Karpas-422 (cell line): ENCODE results near the gene NONO. TPM values are rescaled to one million over a fixed set of nuclear protein-coding genes. Genes with fewer than 3 reads are reported as not detected.
"Not testable (repeated sequence)": the region's sequence is repeated elsewhere in the genome, so short reads cannot be mapped to it uniquely, and the experiment has no call there.

Source experiments
- DNase-seq: peaks from one replicate; pipeline ENCODE4 v3.0.0-alpha.2; 2015
- H2AFZ ChIP-seq: fragments of 200-600 bp; sonication (generic); 2 replicates; pipeline ENCODE4 v1.6.1; 2014; ENCODE audit warnings: antibody characterized with exemption, low read length, mixed read lengths
- H3K27ac ChIP-seq: fragments of 200-600 bp; sonication (generic); 2 replicates; pipeline ENCODE4 v1.5.1; 2014; ENCODE audit warnings: mild to moderate bottlenecking, low read length, moderate library complexity
- H3K27me3 ChIP-seq: fragments of 200-600 bp; sonication (generic); 2 replicates; pipeline ENCODE4 v1.6.1; 2014; ENCODE audit warnings: low read length, mixed read lengths
- H3K36me3 ChIP-seq: fragments of 200-600 bp; sonication (generic); 2 replicates; pipeline ENCODE4 v1.6.1; 2014; ENCODE audit warnings: low read length, mixed read lengths; ENCODE audit not compliant: insufficient read depth
- H3K4me1 ChIP-seq: fragments of 200-600 bp; sonication (generic); 2 replicates; pipeline ENCODE4 v1.6.1; 2014; ENCODE audit warnings: mild to moderate bottlenecking, low read length, mixed read lengths
- H3K4me2 ChIP-seq: fragments of 200-600 bp; sonication (generic); 2 replicates; pipeline ENCODE4 v1.6.1; 2014; ENCODE audit warnings: low read length, low read depth, mild to moderate bottlenecking; ENCODE audit not compliant: poor library complexity, severe bottlenecking
- H3K4me3 ChIP-seq: fragments of 200-600 bp; sonication (generic); 2 replicates; pipeline ENCODE4 v1.5.1; 2014; ENCODE audit warnings: mild to moderate bottlenecking, antibody characterized with exemption, low read length, mixed read lengths
- H3K79me2 ChIP-seq: fragments of 200-600 bp; sonication (generic); 2 replicates; pipeline ENCODE4 v1.6.1; 2014; ENCODE audit warnings: mild to moderate bottlenecking, low read length, mixed read lengths
- H3K9ac ChIP-seq: fragments of 200-600 bp; sonication (generic); 2 replicates; pipeline ENCODE4 v1.6.0; 2014; ENCODE audit warnings: low read length
- H3K9me2 ChIP-seq: fragments of 200-600 bp; sonication (generic), shearing (Covaris generic); replicated peaks from 2 replicates; pipeline ENCODE4 v1.6.0; 2014; ENCODE audit warnings: mild to moderate bottlenecking, low read length, moderate library complexity; ENCODE audit not compliant: insufficient read depth
- H3K9me3 ChIP-seq: fragments of 300-700, 200-600 bp; sonication (generic); 2 replicates; pipeline ENCODE4 v1.6.1; 2014; ENCODE audit warnings: low read length, mixed read lengths
- H4K20me1 ChIP-seq: fragments of 200-600 bp; sonication (generic); 2 replicates; pipeline ENCODE4 v1.6.1; 2014; ENCODE audit warnings: mild to moderate bottlenecking, antibody characterized with exemption, low read length, low read depth; ENCODE audit not compliant: insufficient read depth
- total RNA-seq: library from RNA; depleted of rRNA; stranded (reverse); fragments of >200 nt; shearing (Covaris generic); gene quantifications from 2 replicates; pipeline ENCODE4 v1.2.3, GENCODE V29; 2014; ENCODE audit warnings: low replicate concordance; rRNA removed

NONO gene
- total RNA-seq, 1 experiment from 2014 or later = 335 TPM

GRCh38 chrX:71320126-71320525 lies 36.7 kb downstream of the NONO start:
- H4K20me1 ChIP-seq = no peaks in the 10 kb centered on the region
- H3K4me2 ChIP-seq = no peak overlapping the region
- H3K9me2 ChIP-seq = no peaks in the 10 kb centered on the region
- no peak overlapping the region for H3K27ac ChIP-seq
- DNase-seq = no peak
- H3K9me3 ChIP-seq = no peaks in the 10 kb centered on the region
- no peaks in the 10 kb centered on the region; the same call in 1 of the 2 replicates for H3K4me1 ChIP-seq
- H2AFZ ChIP-seq = no peak overlapping the region
- 0 out of 2 replicates have a peak, but pooled peaks cover 5% of the 10 kb centered on the region for H3K36me3 ChIP-seq
- H3K79me2 ChIP-seq = no peaks in the 10 kb centered on the region
- no peak overlapping the region for H3K9ac ChIP-seq
- no peaks in the 10 kb centered on the region for H3K27me3 ChIP-seq
- H3K4me3 ChIP-seq = no peak overlapping the region

GRCh38 chrX:71321731-71322130 lies 38.3 kb downstream of the NONO start:
- Histone ChIP-seq H3K9me3 (no peaks in the 10 kb centered on the region), H3K27ac (no peak overlapping the region), H3K4me1 (no peaks in the 10 kb centered on the region; the same call in 1 of the 2 replicates), H3K9ac (no peak overlapping the region), H3K9me2 (no peaks in the 10 kb centered on the region), H4K20me1 (no peaks in the 10 kb centered on the region), H2AFZ (no peak overlapping the region), H3K4me2 (no peak overlapping the region), H3K79me2 (no peaks in the 10 kb centered on the region), H3K4me3 (no peak overlapping the region), H3K27me3 (no peaks in the 10 kb centered on the region), H3K36me3 (no peaks in the 10 kb centered on the region)
- DNase-seq = no peak

GRCh38 chrX:71324452-71324851 lies 41.0 kb downstream of the NONO start:
- H3K9me3 ChIP-seq = not testable (repeated sequence)

GRCh38 chrX:71326394-71326793 lies 43.0 kb downstream of the NONO start:
- Histone ChIP-seq H3K9ac (no peak overlapping the region), H4K20me1 (no peaks in the 10 kb centered on the region), H3K36me3 (no peaks in the 10 kb centered on the region), H3K27ac (no peak overlapping the region), H3K4me2 (no peak overlapping the region), H2AFZ (no peak overlapping the region), H3K9me3 (no peaks in the 10 kb centered on the region), H3K9me2 (no peaks in the 10 kb centered on the region), H3K27me3 (no peaks in the 10 kb centered on the region), H3K4me3 (no peak overlapping the region), H3K4me1 (no peaks in the 10 kb centered on the region), H3K79me2 (no peaks in the 10 kb centered on the region)
- DNase-seq = no peak

More at GRCh38 chrX:71324452-71324851, 41.0 kb downstream of the NONO start:
- H3K27me3 ChIP-seq, H4K20me1 ChIP-seq, H3K27ac ChIP-seq, H3K9me2 ChIP-seq, DNase-seq, H3K36me3 ChIP-seq, H3K4me3 ChIP-seq, H3K9ac ChIP-seq, H3K79me2 ChIP-seq, H2AFZ ChIP-seq, H3K4me2 ChIP-seq, H3K4me1 ChIP-seq: not testable (repeated sequence)

GRCh38 chrX:71349151-71349665 lies 65.8 kb downstream of the NONO start:
- not testable (repeated sequence) for H3K9me3 ChIP-seq, H4K20me1 ChIP-seq, H3K9me2 ChIP-seq, H3K36me3 ChIP-seq, H3K9ac ChIP-seq, H3K79me2 ChIP-seq, DNase-seq, H3K4me3 ChIP-seq, H3K27me3 ChIP-seq, H3K27ac ChIP-seq, H3K4me2 ChIP-seq, H3K4me1 ChIP-seq, H2AFZ ChIP-seq

GRCh38 chrX:71349867-71350266 lies 66.4 kb downstream of the NONO start:
- H3K4me3 ChIP-seq, H3K9ac ChIP-seq, H3K27ac ChIP-seq, H3K9me2 ChIP-seq, H3K4me2 ChIP-seq, H3K27me3 ChIP-seq, H3K9me3 ChIP-seq, H3K79me2 ChIP-seq, DNase-seq, H4K20me1 ChIP-seq, H3K36me3 ChIP-seq, H3K4me1 ChIP-seq, H2AFZ ChIP-seq: not testable (repeated sequence)

Other genes with a start within 250 kb of the NONO start
- gene SNX12, start 215.3 kb upstream of the NONO start, total RNA-seq = 18.9 and 38.3 TPM in 2 replicates
- 4.5 and 9.5 TPM in 2 replicates for gene FOXO4, start 187.8 kb upstream of the NONO start, total RNA-seq
- gene CXorf65, start 176.9 kb upstream of the NONO start, total RNA-seq = 0.36 TPM in 1 of 2 replicates, not detected in the other
- gene IL2RG, start 172.1 kb upstream of the NONO start, total RNA-seq = 4.3 and 9.1 TPM in 2 replicates
- gene MED12, start 165.0 kb upstream of the NONO start, total RNA-seq = 32.7 and 35.2 TPM in 2 replicates
- gene NLGN3, start 138.8 kb upstream of the NONO start, total RNA-seq = 0.86 and 1.9 TPM in 2 replicates
- gene GJB1, start 60.4 kb upstream of the NONO start, total RNA-seq = not detected in 2 replicates
- gene ZMYM3, start 29.5 kb upstream of the NONO start, total RNA-seq = 28.3 and 29.1 TPM in 2 replicates
- 2.7 and 3.8 TPM in 2 replicates for gene ITGB1BP2, start 18.1 kb downstream of the NONO start, total RNA-seq
- 60.8 and 61.8 TPM in 2 replicates for gene TAF1, start 82.7 kb downstream of the NONO start, total RNA-seq
- gene OGT, start 249.5 kb downstream of the NONO start, total RNA-seq = 314 and 469 TPM in 2 replicates